IPS-15b (cell line): ENCODE data around the gene SLC35C1.
A peak's percentile ranks its signal among the peaks of the same experiment; 100 is the strongest.

ENCODE experiments used
- H3K27me3 ChIP-seq: one replicate; pipeline ENCODE4 v1.6.1; 2013; ENCODE audit warnings: low read length; ENCODE audit not compliant: control insufficient read depth, insufficient read depth
- H3K36me3 ChIP-seq: one replicate; pipeline ENCODE4 v1.6.1; 2013; ENCODE audit warnings: low read length; ENCODE audit not compliant: control insufficient read depth, insufficient read depth
- H3K4me1 ChIP-seq: one replicate; pipeline ENCODE4 v1.6.1; 2013; ENCODE audit warnings: mild to moderate bottlenecking, low read length; ENCODE audit not compliant: control insufficient read depth, insufficient read depth
- H3K4me3 ChIP-seq: one replicate; pipeline ENCODE4 v1.5.1; 2013; ENCODE audit warnings: low read depth, low read length
- H3K9ac ChIP-seq: one replicate; pipeline ENCODE4 v1.6.1; 2013; ENCODE audit warnings: low read depth, mild to moderate bottlenecking, low read length
- H3K9me3 ChIP-seq: one replicate; pipeline ENCODE4 v1.6.1; 2013; ENCODE audit warnings: mild to moderate bottlenecking, low read length; ENCODE audit not compliant: control insufficient read depth, insufficient read depth

The SLC35C1 gene

DNA sequence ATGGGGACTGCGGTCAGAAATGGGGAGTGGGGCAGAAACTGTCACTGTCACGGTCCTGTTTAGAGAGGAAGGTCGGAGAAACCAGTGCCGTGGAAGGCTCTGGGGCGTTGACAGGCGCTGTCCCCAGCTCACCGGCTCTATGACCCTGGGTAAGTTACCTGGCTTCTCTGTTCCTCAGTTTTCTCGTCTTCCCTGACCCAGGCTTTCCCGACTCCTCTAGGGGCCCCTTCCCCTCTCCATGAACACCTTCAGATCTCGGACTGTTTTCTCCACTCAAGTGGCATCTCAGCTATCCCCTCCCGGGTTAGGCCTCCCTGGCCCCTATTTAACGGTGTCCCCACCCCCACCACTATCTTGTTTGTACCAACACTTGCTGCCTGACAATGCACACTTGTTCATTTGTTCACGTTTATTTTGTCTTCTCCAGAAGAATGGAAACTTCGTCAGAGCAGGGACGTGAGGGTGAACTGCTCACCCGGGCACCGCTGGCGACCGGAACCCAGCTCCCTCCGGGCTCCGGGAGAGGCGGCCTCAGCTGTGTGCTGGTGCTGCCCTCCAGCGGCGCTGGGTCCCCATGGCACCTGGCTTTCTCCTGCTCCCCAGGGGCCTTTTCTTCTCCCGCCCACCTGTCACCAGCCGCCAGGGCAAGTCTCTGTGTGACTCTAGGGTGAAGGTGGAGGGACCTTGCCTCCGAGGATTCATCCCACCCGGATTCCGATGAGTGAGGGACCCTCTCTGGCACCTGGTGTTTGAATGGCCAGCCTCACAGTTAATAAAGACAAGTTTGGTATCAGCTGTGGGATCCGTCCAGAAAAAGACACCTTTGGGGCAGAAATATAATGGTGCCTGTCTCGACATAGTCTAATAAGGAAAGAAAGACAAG lies 33.1 kb upstream of the SLC35C1 start:
- Histone ChIP-seq H3K27me3 (peaks cover 10% of the 10 kb centered on the region), H3K4me1 (peaks cover 2% of the 10 kb centered on the region), H3K9ac (no peak overlapping the region), H3K36me3 (no peaks in the 10 kb centered on the region), H3K4me3 (peak overlapping the region; percentile 83), H3K9me3 (no peaks in the 10 kb centered on the region)

DNA sequence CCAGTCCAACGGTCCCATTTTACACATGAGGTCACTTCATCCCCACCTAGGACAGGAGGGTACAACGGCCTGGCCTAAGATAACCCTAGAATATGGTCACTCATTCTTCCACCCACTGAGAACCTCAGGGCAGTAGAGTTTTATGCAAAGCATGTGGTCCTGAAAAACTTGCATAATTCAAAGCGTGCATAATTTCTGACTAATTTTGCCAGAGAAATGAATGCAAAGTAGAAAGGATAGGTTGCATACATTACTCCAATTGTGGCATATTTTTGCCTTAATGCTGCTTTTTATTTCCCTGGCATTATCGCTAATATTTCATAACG lies 32.5 kb upstream of the SLC35C1 start:
- H3K9me3 ChIP-seq = no peaks in the 10 kb centered on the region
- H3K4me3 ChIP-seq = no peak overlapping the region
- H3K9ac ChIP-seq = no peak overlapping the region
- no peaks in the 10 kb centered on the region for H3K36me3 ChIP-seq
- peaks cover 2% of the 10 kb centered on the region for H3K4me1 ChIP-seq
- peaks cover 10% of the 10 kb centered on the region for H3K27me3 ChIP-seq

DNA sequence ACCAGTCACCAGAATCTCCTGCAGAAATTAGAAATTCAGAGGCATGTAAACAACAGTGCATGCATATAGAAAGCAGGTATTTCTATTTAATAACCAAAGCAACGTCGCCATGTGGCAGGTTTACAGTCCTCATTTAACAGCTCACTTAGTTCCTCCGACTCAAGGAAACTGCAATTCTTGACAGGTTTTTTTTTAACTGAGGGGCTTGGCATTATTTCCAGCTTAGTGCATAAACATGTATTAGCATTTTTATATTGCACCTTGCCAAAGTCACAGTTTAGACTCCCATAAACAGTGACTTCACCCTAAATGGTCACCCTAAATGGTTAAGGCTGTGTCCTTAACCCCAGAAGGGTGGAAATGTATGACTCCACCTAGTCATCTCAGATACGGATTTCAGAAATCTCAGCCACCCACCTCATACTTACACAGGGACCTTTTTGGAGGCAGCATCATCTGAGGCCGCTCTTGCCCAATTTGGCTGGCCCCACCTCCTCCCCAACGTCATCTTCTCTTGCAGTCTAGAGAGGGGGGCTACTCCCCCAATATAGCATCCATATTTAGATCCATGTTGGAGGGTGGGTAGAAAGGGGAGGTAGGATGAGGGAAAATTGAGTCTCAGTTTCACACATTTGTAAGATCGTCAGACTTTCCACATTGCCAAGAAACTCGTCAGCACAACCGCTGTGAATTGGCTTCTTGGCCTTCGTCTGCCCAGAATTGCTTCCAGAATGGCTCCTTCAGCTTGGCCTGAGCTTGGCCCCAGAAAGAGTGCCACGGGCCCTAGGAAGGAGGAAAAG lies 31.8 kb upstream of the SLC35C1 start:
- Histone ChIP-seq H3K9me3 (no peaks in the 10 kb centered on the region), H3K27me3 (peaks cover 10% of the 10 kb centered on the region), H3K9ac (no peak overlapping the region), H3K4me1 (peaks cover 2% of the 10 kb centered on the region), H3K36me3 (no peaks in the 10 kb centered on the region), H3K4me3 (no peak overlapping the region)

DNA sequence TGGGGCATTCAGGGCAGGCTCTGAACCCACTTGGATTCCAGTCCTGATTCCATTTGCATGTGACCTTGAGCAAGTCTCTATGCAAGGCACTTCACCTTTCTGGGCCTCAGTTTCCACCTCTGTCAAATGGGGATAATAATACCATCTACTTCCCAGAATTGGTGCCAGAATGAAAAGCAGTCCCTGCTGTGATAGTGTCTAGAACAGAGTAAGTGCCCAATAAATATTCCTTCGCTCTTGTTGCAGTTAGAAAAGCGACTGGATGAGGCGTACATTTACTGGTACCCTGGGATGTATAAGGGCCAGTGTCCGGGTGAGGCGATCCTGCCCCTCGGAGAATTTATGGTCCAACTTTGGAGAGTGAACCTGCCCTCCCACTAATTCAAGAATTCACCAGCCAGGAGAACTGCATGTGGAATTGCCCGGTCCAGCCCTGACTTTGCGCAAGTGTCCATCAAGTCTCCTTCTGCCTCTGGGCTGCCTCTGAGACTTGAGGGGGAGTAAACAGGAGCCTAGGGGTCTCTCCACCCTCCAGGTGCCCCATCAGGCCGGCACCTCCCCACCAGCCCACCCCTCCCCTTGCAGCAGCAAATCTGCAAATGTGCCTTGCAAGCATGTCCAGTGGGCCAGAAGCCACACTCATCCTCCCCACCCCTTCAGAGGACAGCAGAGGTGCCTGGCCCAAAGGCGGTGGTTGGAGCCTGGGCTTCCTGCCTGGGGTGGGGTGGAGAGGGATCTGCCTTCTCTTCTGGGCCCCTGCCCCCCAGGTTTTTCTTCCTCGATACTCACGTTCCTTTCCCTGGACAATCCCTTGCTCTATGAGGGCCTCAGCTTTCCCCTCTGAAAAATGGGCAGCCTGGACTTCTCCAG lies 30.9 kb upstream of the SLC35C1 start:
- no peak overlapping the region for H3K4me3 ChIP-seq
- H3K9ac ChIP-seq = no peak overlapping the region
- H3K9me3 ChIP-seq = no peaks in the 10 kb centered on the region
- no peaks in the 10 kb centered on the region for H3K36me3 ChIP-seq
- H3K4me1 ChIP-seq = peaks cover 2% of the 10 kb centered on the region
- H3K27me3 ChIP-seq = peaks cover 10% of the 10 kb centered on the region

DNA sequence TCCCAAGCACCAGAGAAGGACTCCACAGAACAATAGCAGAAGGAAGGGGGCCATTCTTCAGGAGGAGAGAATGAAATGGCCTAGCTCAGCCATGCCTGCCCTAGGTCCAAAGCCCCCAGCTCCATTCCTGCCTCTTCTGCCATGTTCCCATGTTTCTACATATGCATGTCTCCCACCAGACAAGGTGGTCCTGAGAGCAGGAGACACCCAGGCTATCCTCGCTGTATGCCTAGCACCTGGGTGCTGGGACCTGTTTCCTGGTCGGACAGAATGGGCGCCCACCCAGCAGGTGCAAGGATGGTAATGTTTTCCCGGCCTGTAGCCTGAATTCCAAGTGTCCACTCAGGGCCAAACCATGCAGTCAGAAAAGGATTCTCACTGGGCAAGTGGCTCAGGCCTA lies 30.2 kb upstream of the SLC35C1 start:
- H3K4me1 ChIP-seq = peaks cover 2% of the 10 kb centered on the region
- H3K27me3 ChIP-seq = peaks cover 10% of the 10 kb centered on the region
- no peak overlapping the region for H3K4me3 ChIP-seq

DNA sequence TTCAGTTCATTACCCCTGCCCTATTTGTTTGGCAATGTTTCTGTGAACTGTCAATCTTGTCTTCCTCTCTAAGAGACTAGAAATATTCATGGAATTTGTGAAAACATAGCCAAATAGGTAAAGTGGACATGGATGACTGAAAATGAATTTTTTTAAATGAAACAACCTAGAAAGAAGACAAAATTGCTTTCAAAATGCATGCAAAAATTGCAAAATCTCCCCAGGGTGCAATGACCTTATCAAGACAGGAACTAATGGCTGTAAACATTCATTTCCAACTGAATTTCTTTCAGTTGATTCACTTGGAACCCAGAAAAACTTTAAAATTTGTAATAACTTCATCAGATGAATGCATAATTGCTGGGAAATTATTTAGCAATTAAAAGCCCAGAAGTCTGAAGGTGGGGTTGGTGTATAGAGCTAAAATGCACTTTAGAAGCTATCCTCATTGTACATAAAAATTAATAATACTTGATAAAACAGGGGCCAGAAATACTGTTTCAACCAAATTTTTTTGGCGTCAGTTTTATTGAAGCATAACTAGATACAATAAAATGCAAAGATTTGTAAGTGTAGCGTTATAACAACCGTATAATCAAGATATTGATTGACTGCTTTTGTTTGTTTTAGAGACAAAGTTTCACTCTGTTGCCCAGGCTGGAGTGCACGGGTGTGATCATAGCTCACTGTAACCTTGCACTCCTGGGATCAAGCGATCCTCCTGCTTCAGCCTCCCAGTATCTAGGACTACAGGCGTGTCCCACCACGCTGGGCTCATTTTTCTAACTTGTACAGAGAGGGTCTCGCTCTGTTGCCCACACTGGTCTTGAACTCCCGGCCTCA lies 27.6 kb upstream of the SLC35C1 start:
- Histone ChIP-seq H3K4me3 (no peak overlapping the region), H3K36me3 (no peaks in the 10 kb centered on the region), H3K4me1 (no peaks in the 10 kb centered on the region), H3K9ac (no peak overlapping the region), H3K9me3 (no peaks in the 10 kb centered on the region), H3K27me3 (no peaks in the 10 kb centered on the region)

More for the DNA sequence above, 30.2 kb upstream of the SLC35C1 start:
- H3K9me3 ChIP-seq = no peaks in the 10 kb centered on the region
- no peak overlapping the region for H3K9ac ChIP-seq
- H3K36me3 ChIP-seq = no peaks in the 10 kb centered on the region

DNA sequence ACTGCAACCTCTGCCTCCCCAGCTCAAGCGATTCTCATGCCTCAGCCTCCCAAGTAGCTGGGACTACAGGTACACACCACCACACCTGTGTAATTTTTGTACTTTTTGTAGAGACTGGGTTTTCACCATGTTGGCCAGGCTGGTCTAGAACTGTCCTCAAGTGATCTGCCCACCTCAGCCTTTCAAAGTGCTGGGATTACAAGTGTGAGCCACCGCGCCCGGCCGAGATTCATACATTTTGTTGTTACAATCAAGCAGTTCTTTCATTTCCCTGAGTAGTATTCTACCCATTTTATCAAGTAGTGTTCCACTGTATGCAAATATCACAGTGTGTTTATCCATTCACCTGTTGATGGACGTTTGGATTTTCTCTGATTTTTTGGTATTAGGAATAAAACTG lies 26.6 kb upstream of the SLC35C1 start:
- H3K4me3 ChIP-seq = no peak overlapping the region
- no peaks in the 10 kb centered on the region for H3K36me3 ChIP-seq
- H3K9me3 ChIP-seq = no peaks in the 10 kb centered on the region
- no peaks in the 10 kb centered on the region for H3K4me1 ChIP-seq
- no peaks in the 10 kb centered on the region for H3K27me3 ChIP-seq
- no peak overlapping the region for H3K9ac ChIP-seq

DNA sequence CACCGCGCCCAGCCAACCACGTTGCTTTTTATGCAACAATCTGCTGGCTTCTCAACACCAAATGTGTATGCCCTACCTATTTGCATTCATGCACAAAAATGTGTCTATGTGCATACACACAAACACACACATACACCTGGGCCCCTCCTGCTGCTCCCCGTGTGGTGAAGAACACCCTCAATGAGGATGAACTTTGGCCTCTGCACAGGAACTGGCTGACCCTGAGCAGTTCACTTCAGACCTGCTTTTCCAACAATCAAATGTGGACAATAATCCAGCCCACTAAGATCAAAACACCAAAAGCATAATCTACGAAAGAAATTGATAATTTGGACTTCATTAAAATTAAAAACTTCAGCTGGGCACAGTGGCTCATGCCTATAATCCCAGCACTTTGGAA lies 25.3 kb upstream of the SLC35C1 start:
- H3K4me1 ChIP-seq = no peaks in the 10 kb centered on the region
- no peak overlapping the region for H3K9ac ChIP-seq
- no peaks in the 10 kb centered on the region for H3K36me3 ChIP-seq
- H3K27me3 ChIP-seq = no peaks in the 10 kb centered on the region
- H3K4me3 ChIP-seq = no peak overlapping the region
- no peaks in the 10 kb centered on the region for H3K9me3 ChIP-seq

DNA sequence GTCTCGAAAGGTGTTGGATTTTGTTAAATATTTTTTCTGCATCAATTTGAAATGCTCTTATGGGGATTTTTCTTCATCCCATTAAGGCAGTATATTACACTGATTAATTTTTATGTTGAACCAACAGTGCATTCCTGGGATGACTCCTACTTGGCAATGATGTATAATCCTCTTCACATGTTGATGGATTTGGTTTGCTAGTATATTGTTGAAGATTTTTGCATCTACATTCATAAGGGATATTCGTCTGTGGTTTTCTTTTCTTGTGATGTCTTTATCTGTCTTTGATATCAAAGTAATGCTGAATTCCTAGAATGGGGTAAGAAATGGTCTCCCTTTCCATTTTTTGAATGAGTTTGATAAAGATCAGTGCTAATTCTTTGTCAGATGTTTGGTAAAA lies 18.7 kb upstream of the SLC35C1 start:
- H3K27me3 ChIP-seq = no peaks in the 10 kb centered on the region
- H3K4me1 ChIP-seq = no peaks in the 10 kb centered on the region
- H3K9me3 ChIP-seq = no peaks in the 10 kb centered on the region
- no peak overlapping the region for H3K9ac ChIP-seq
- no peak overlapping the region for H3K4me3 ChIP-seq
- no peaks in the 10 kb centered on the region for H3K36me3 ChIP-seq

DNA sequence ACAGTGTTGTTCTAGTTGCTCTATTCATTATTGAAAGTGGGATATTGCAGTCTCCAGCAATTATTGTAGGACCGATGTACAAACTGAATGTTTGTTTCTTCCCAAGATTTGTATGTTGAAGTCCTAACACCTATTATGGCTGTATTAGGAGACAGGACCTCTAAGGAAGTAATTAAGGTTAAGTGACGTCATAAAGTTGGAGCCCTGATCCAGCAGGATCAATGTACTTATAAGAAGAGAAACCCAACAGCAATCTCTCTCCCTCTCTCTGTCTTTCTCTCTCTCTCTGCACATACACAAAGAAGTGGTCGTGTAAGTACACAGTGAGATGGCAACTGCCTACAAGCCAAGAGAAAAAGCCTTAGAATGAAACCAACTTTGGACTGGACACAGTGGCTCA lies 16.1 kb upstream of the SLC35C1 start:
- no peak overlapping the region for H3K4me3 ChIP-seq
- H3K4me1 ChIP-seq = no peaks in the 10 kb centered on the region
- H3K27me3 ChIP-seq = no peaks in the 10 kb centered on the region
- no peak overlapping the region for H3K9ac ChIP-seq
- no peaks in the 10 kb centered on the region for H3K36me3 ChIP-seq
- no peaks in the 10 kb centered on the region for H3K9me3 ChIP-seq

DNA sequence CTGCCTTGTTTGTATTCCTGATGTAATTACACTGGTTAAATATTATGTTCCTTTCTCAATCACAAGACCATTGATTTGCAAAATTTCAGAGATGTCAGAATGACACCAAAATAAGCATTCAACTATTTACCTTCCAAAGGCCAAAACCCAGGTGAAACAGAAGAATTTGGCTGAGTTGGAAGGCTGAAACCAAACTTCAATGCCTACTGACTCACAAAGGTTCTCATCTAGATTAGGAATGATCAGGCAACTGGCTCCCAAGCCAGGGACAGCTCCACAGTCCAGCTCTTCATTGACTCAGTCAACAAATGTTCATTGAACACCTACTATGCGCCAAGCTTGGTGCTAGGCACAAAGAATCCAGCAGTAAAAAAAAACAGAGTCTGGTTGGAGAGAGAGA lies 13.4 kb upstream of the SLC35C1 start:
- no peak overlapping the region for H3K9ac ChIP-seq
- no peak overlapping the region for H3K4me3 ChIP-seq

More for the DNA sequence above, 13.4 kb upstream of the SLC35C1 start:
- Histone ChIP-seq H3K27me3 (no peaks in the 10 kb centered on the region), H3K36me3 (no peaks in the 10 kb centered on the region), H3K9me3 (no peaks in the 10 kb centered on the region), H3K4me1 (no peaks in the 10 kb centered on the region)
